ENCODE measurements around the gene EHMT2.
A peak's percentile ranks its signal among the peaks of the same experiment; 100 is the strongest.

The EHMT2 gene

GRCh38 chr6:31899882-31900722 is 2.6 kb upstream of the EHMT2 start:
- Histone ChIP-seq H3K4me1 (ENCODE audit: control insufficient read depth in 1 of 2, insufficient read depth in 2 of 2, low read length in 2 of 2) (peaks cover 15 to 17% of the 10 kb centered on the region in 2 experiments), H3K9ac (ENCODE audit: low read length) (no peak overlapping the region), H3K27ac (ENCODE audit: low read depth, low read length) (no peak overlapping the region), H4K12ac (ENCODE audit: low read depth, low read length) (no peak overlapping the region), H3K18ac (ENCODE audit: low read length) (no peak overlapping the region), H3K79me1 (ENCODE audit: low read length) (peaks cover 20% of the 10 kb centered on the region), H2BK120ac (ENCODE audit: insufficient read depth, low read length, poor library complexity) (no peak overlapping the region), H3K14ac (ENCODE audit: low read length) (no peak overlapping the region), H4K91ac (ENCODE audit: low read depth, low read length) (no peak overlapping the region), H4K8ac (ENCODE audit: low read depth, low read length) (no peak overlapping the region), H3K79me2 (ENCODE audit: control insufficient read depth, insufficient read depth, low read length, poor library complexity) (peaks cover 7% of the 10 kb centered on the region), H3K4me2 (ENCODE audit: low read length) (no peak overlapping the region), H3K36me3 (ENCODE audit: control insufficient read depth in 1 of 2, insufficient read depth in 2 of 2, low read length in 2 of 2) (peaks cover 7 to 10% of the 10 kb centered on the region in 2 experiments), H2AK5ac (ENCODE audit: low read length) (no peak overlapping the region), H3K4ac (ENCODE audit: low read depth, low read length) (no peak overlapping the region), H3K23ac (ENCODE audit: low read length) (no peak overlapping the region), H2BK5ac (ENCODE audit: low read depth, low read length, poor library complexity) (no peak overlapping the region), H3K4me3 (ENCODE audit: low read depth, low read length) (no peak overlapping the region), H2AFZ (ENCODE audit: insufficient read depth, low read length, poor library complexity) (no peak overlapping the region), H3K9me3 (ENCODE audit: insufficient read depth, low read depth, low read length) (peaks cover 4% of the 10 kb centered on the region), H3K27me3 (ENCODE audit: insufficient read depth, low read length) (no peaks in the 10 kb centered on the region), H2BK12ac (ENCODE audit: low read length) (no peak overlapping the region)
- no peak for DNase-seq
- WGBS (ENCODE audit: extremely low coverage, insufficient coverage, insufficient read length): no CpG with 5 or more reads among the region's 49 CpGs

DNA sequence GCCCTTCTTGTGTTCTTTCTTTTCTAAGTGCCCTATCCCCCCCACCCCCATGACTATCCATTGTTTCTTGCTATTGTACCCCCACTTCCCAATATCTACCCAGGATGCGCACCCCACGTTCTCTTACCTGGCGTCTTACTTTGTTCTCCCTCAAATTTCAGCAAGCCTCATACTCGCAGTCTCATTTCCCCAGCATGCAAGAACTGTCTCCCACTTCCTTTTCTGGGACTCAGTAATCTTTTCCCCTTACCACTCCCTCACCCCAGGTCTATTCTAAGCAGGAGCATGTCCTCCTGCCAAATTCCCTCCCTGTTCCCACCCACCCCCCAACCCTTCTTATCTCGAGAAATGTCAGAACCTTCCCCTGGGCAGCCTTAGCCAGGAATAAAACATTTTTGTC is 1.7 kb upstream of the EHMT2 start:
- H3K4me3 ChIP-seq (ENCODE audit: low read depth, low read length): no peak overlapping the region
- H3K14ac ChIP-seq (ENCODE audit: low read length): no peak overlapping the region
- no peak overlapping the region for H3K23ac ChIP-seq (ENCODE audit: low read length)
- H3K27me3 ChIP-seq (ENCODE audit: insufficient read depth, low read length): no peaks in the 10 kb centered on the region
- peaks cover 20% of the 10 kb centered on the region for H3K79me1 ChIP-seq (ENCODE audit: low read length)
- no peak overlapping the region for H2AFZ ChIP-seq (ENCODE audit: insufficient read depth, low read length, poor library complexity)
- H4K91ac ChIP-seq (ENCODE audit: low read depth, low read length): no peak overlapping the region
- no peak overlapping the region for H2AK5ac ChIP-seq (ENCODE audit: low read length)
- peaks cover 7% of the 10 kb centered on the region for H3K79me2 ChIP-seq (ENCODE audit: control insufficient read depth, insufficient read depth, low read length, poor library complexity)
- no peak overlapping the region for H3K18ac ChIP-seq (ENCODE audit: low read length)
- no peak overlapping the region for H2BK120ac ChIP-seq (ENCODE audit: insufficient read depth, low read length, poor library complexity)
- no peak overlapping the region for H2BK12ac ChIP-seq (ENCODE audit: low read length)
- no peak overlapping the region for H3K4me2 ChIP-seq (ENCODE audit: low read length)
- H2BK5ac ChIP-seq (ENCODE audit: low read depth, low read length, poor library complexity): no peak overlapping the region
- H3K36me3 ChIP-seq (ENCODE audit: control insufficient read depth in 1 of 2, insufficient read depth in 2 of 2, low read length in 2 of 2): peaks cover 13 to 16% of the 10 kb centered on the region in 2 experiments
- H3K4me1 ChIP-seq (ENCODE audit: control insufficient read depth in 1 of 2, insufficient read depth in 2 of 2, low read length in 2 of 2): peaks cover 15 to 17% of the 10 kb centered on the region in 2 experiments
- peaks cover 4% of the 10 kb centered on the region for H3K9me3 ChIP-seq (ENCODE audit: insufficient read depth, low read depth, low read length)
- no peak for DNase-seq
- H3K9ac ChIP-seq (ENCODE audit: low read length): no peak overlapping the region
- no peak overlapping the region for H3K27ac ChIP-seq (ENCODE audit: low read depth, low read length)
- H3K4ac ChIP-seq (ENCODE audit: low read depth, low read length): no peak overlapping the region
- no peak overlapping the region for H4K12ac ChIP-seq (ENCODE audit: low read depth, low read length)
- no CpG with 5 or more reads among the region's 5 CpGs for WGBS (ENCODE audit: extremely low coverage, insufficient coverage, insufficient read length)
- H4K8ac ChIP-seq (ENCODE audit: low read depth, low read length): no peak overlapping the region

GRCh38 chr6:31898383-31899011 is 999 bp upstream of the EHMT2 start:
- Histone ChIP-seq H2BK12ac (ENCODE audit: low read length) (no peak overlapping the region), H3K9ac (ENCODE audit: low read length) (peak overlapping the region; percentile 97), H2AFZ (ENCODE audit: insufficient read depth, low read length, poor library complexity) (peak overlapping the region; percentile 72), H2AK5ac (ENCODE audit: low read length) (no peak overlapping the region), H3K79me1 (ENCODE audit: low read length) (peaks cover 20% of the 10 kb centered on the region), H2BK120ac (ENCODE audit: insufficient read depth, low read length, poor library complexity) (no peak overlapping the region), H3K23ac (ENCODE audit: low read length) (no peak overlapping the region), H3K27ac (ENCODE audit: low read depth, low read length) (peak overlapping the region; percentile 13), H3K79me2 (ENCODE audit: control insufficient read depth, insufficient read depth, low read length, poor library complexity) (peaks cover 7% of the 10 kb centered on the region), H3K4me1 (ENCODE audit: control insufficient read depth in 1 of 2, insufficient read depth in 2 of 2, low read length in 2 of 2) (peaks cover 15 to 17% of the 10 kb centered on the region in 2 experiments), H3K4me3 (ENCODE audit: low read depth, low read length) (peak overlapping the region; percentile 94), H3K36me3 (ENCODE audit: control insufficient read depth in 1 of 2, insufficient read depth in 2 of 2, low read length in 2 of 2) (peaks cover 13 to 18% of the 10 kb centered on the region in 2 experiments), H2BK5ac (ENCODE audit: low read depth, low read length, poor library complexity) (no peak overlapping the region), H3K27me3 (ENCODE audit: insufficient read depth, low read length) (no peaks in the 10 kb centered on the region), H4K8ac (ENCODE audit: low read depth, low read length) (no peak overlapping the region), H4K12ac (ENCODE audit: low read depth, low read length) (no peak overlapping the region), H3K14ac (ENCODE audit: low read length) (no peak overlapping the region), H3K9me3 (ENCODE audit: insufficient read depth, low read depth, low read length) (peaks cover 4% of the 10 kb centered on the region), H3K18ac (ENCODE audit: low read length) (peak overlapping the region; percentile 42), H3K4me2 (ENCODE audit: low read length) (peak overlapping the region; percentile 90), H3K4ac (ENCODE audit: low read depth, low read length) (no peak overlapping the region), H4K91ac (ENCODE audit: low read depth, low read length) (no peak overlapping the region)
- peak in 1 of 2 donors; percentile 68 for DNase-seq
- WGBS (ENCODE audit: extremely low coverage, insufficient coverage, insufficient read length): no CpG with 5 or more reads among the region's 8 CpGs

- WGBS (ENCODE audit: extremely low coverage, insufficient coverage, insufficient read length): no CpG with 5 or more reads among the region's 62 CpGs
- H3K9ac ChIP-seq (ENCODE audit: low read length): peak overlapping the region; percentile 80
- peaks cover 4% of the 10 kb centered on the region for H3K9me3 ChIP-seq (ENCODE audit: insufficient read depth, low read depth, low read length)
- peak overlapping the region; percentile 94 for H2AFZ ChIP-seq (ENCODE audit: insufficient read depth, low read length, poor library complexity)
- H3K18ac ChIP-seq (ENCODE audit: low read length): peak overlapping the region; percentile 93
- H2AK5ac ChIP-seq (ENCODE audit: low read length): peak overlapping the region; percentile 68
- no peaks in the 10 kb centered on the region for H3K27me3 ChIP-seq (ENCODE audit: insufficient read depth, low read length)
- H3K14ac ChIP-seq (ENCODE audit: low read length): peak overlapping the region; percentile 77
- H3K4me3 ChIP-seq (ENCODE audit: low read depth, low read length): peak overlapping the region; percentile 94
- no peak overlapping the region for H3K23ac ChIP-seq (ENCODE audit: low read length)
- peak overlapping the region; percentile 82 for H4K8ac ChIP-seq (ENCODE audit: low read depth, low read length)
- no peak overlapping the region for H2BK120ac ChIP-seq (ENCODE audit: insufficient read depth, low read length, poor library complexity)
- H3K36me3 ChIP-seq (ENCODE audit: control insufficient read depth in 1 of 2, insufficient read depth in 2 of 2, low read length in 2 of 2): peaks cover 25 to 33% of the 10 kb centered on the region in 2 experiments
- H3K4ac ChIP-seq (ENCODE audit: low read depth, low read length): peak overlapping the region; percentile 70
- no peak for DNase-seq
- H4K12ac ChIP-seq (ENCODE audit: low read depth, low read length): peak overlapping the region; percentile 83
- H3K27ac ChIP-seq (ENCODE audit: low read depth, low read length): peak overlapping the region; percentile 19
- H2BK12ac ChIP-seq (ENCODE audit: low read length): no peak overlapping the region
- H4K91ac ChIP-seq (ENCODE audit: low read depth, low read length): peak overlapping the region; percentile 86
- peak overlapping the region; percentile 10 for H2BK5ac ChIP-seq (ENCODE audit: low read depth, low read length, poor library complexity)
- H3K79me2 ChIP-seq (ENCODE audit: control insufficient read depth, insufficient read depth, low read length, poor library complexity): peaks cover 7% of the 10 kb centered on the region
- peak overlapping the region; percentile 77 for H3K4me2 ChIP-seq (ENCODE audit: low read length)
- peaks cover 15 to 17% of the 10 kb centered on the region in 2 experiments for H3K4me1 ChIP-seq (ENCODE audit: control insufficient read depth in 1 of 2, insufficient read depth in 2 of 2, low read length in 2 of 2)
- peaks cover 20% of the 10 kb centered on the region for H3K79me1 ChIP-seq (ENCODE audit: low read length)
Measured at GRCh38 chr6:31896856-31897611, 464 bp downstream of the EHMT2 start.

Measured in trophoblast cell (in vitro differentiated cells and primary cell).